HCT116 (cell line): ENCODE results near the gene MEGF6. TPM values are rescaled to one million over a fixed set of nuclear protein-coding genes. Genes with fewer than 3 reads are reported as not detected.

Experiments
- ATAC-seq: fragments of 200-7000 bp; cut with Tn5 transposase; 2 replicates; pipeline ENCODE4 v1.9.1; 2020; ENCODE audit warnings: mild to moderate bottlenecking, moderate library complexity
- BruUV-seq: library from RNA; stranded (reverse); fragments of 400-500 nt; replicated peaks from 2 replicates; lab custom pipeline; 2021; lab: Mats Ljungman, UMichigan
- CTCF ChIA-PET: fragments of 300-600 bp; sonication (Branson Sonifier 250); formaldehyde crosslinking; loops from one replicate; lab custom pipeline; 2021; ENCODE audit warnings: antibody characterized with exemption; lab: Charles Lee
- POLR2A ChIA-PET: fragments of 300-600, 350-600 bp; sonication (Branson Sonifier 250); formaldehyde crosslinking; loops from one replicate; lab custom pipeline; 2021; ENCODE audit warnings: antibody characterized with exemption; lab: Charles Lee
- RAD21 ChIA-PET, 2 experiments: fragments of 300-600 bp; sonication (Branson Sonifier 250); formaldehyde crosslinking; loops; one replicate each; lab custom pipeline; 2023; ENCODE audit warnings: low total read pairs in 2 of 2; ENCODE audit not compliant: uncharacterized antibody in 2 of 2, unreplicated experiment in 2 of 2, low non-redundant PET in 1 of 2; lab: Charles Lee
- DNase-seq: peaks from one replicate; pipeline ENCODE4 v3.0.0-alpha.2; 2010; ENCODE audit warnings: low read depth, low spot score
- H2AFZ ChIP-seq: fragments of 200-600 bp; shearing (Covaris generic), sonication (generic); 2 replicates; pipeline ENCODE4 v1.6.1; 2017; ENCODE audit warnings: low read depth, mixed run types, mixed read lengths, antibody characterized with exemption, low read length; ENCODE audit not compliant: poor library complexity, severe bottlenecking
- H3K27ac ChIP-seq: 2 replicates; pipeline ENCODE4 v1.5.1; 2012; ENCODE audit warnings: low read depth, low read length
- H3K27me3 ChIP-seq: fragments of 200-600 bp; sonication (generic); 2 replicates; pipeline ENCODE4 v1.6.1; 2016; ENCODE audit warnings: mixed run types, low read length, mixed read lengths; ENCODE audit not compliant: insufficient read depth
- H3K36me3 ChIP-seq, 2 experiments: fragments of 200-500 bp in 1 of 2; fragments of 200-600 bp in 1 of 2; sonication (Bioruptor generic) in 1 of 2; sonication (generic) in 1 of 2; 2 replicates each; pipeline versions ENCODE4 v1.5.1 to v1.6.1; 2014 to 2016; ENCODE audit warnings: low read length in 2 of 2, inconsistent platforms in 1 of 2, mixed read lengths in 1 of 2, mixed run types in 1 of 2; ENCODE audit not compliant: insufficient read depth in 2 of 2, control insufficient read depth in 1 of 2
- H3K4me1 ChIP-seq, 2 experiments: fragments of 200-600 bp in 1 of 2; sonication (generic) in 1 of 2; 2 replicates each; pipeline versions ENCODE4 v1.5.1 to v1.6.1; 2012 to 2017; ENCODE audit warnings: low read length in 2 of 2, inconsistent platforms in 1 of 2, mild to moderate bottlenecking in 1 of 2, mixed read lengths in 1 of 2, mixed run types in 1 of 2, moderate library complexity in 1 of 2; ENCODE audit not compliant: insufficient read depth in 2 of 2, control insufficient read depth in 1 of 2
- H3K4me2 ChIP-seq: fragments of 200-600 bp; sonication (generic); 2 replicates; pipeline ENCODE4 v1.6.1; 2017; ENCODE audit warnings: mixed run types, low read length, mixed read lengths
- H3K4me3 ChIP-seq, 2 experiments: fragments of 200-600 bp in 1 of 2; sonication (generic) in 1 of 2; replicated peaks in 1 of 2; 2 replicates each; pipeline ENCODE4 v1.5.1; 2011 to 2016; ENCODE audit warnings: low read length in 2 of 2, control low read depth in 1 of 2, low read depth in 1 of 2, mild to moderate bottlenecking in 1 of 2, mixed read lengths in 1 of 2, mixed run types in 1 of 2
- H3K79me2 ChIP-seq: fragments of 200-600 bp; sonication (generic); 2 replicates; pipeline ENCODE4 v1.6.1; 2017; ENCODE audit warnings: mild to moderate bottlenecking, mixed run types, low read length, moderate library complexity, mixed read lengths; ENCODE audit not compliant: insufficient read depth
- H3K9ac ChIP-seq: fragments of 200-600 bp; sonication (generic); 2 replicates; pipeline ENCODE4 v1.6.1; 2016; ENCODE audit warnings: low read length, mixed read lengths
- H3K9me2 ChIP-seq: fragments of 200-600 bp; sonication (generic), shearing (Covaris generic); 2 replicates; pipeline ENCODE4 v1.6.1; 2017; ENCODE audit warnings: mixed run types, mild to moderate bottlenecking, moderate library complexity; ENCODE audit not compliant: insufficient read depth
- H3K9me3 ChIP-seq, 2 experiments: fragments of 200-500 bp in 1 of 2; fragments of 200-600 bp in 1 of 2; sonication (Bioruptor generic) in 1 of 2; sonication (generic) in 1 of 2; 2 replicates each; pipeline ENCODE4 v1.6.1; 2014 to 2017; ENCODE audit warnings: low read length in 2 of 2, mixed read lengths in 2 of 2, inconsistent platforms in 1 of 2, low read depth in 1 of 2, mild to moderate bottlenecking in 1 of 2, mixed run types in 1 of 2, moderate library complexity in 1 of 2; ENCODE audit not compliant: control insufficient read depth in 1 of 2, insufficient read depth in 1 of 2
- H4K20me1 ChIP-seq: fragments of 200-600 bp; sonication (generic), shearing (Covaris generic); 2 replicates; pipeline ENCODE4 v1.6.1; 2017; ENCODE audit warnings: mixed run types, mild to moderate bottlenecking, moderate library complexity; ENCODE audit not compliant: insufficient read depth
- CBX3 ChIP-seq: IDR thresholded peaks from 2 replicates; pipeline ENCODE4 v1.6.1; 2012; ENCODE audit warnings: low read depth
- EGR1 ChIP-seq: IDR thresholded peaks from 2 replicates; pipeline ENCODE4 v1.6.1; 2012; ENCODE audit warnings: low read depth
- EZH2 ChIP-seq: fragments of 200-600 bp; sonication (generic); IDR thresholded peaks from 2 replicates; pipeline ENCODE4 v1.6.1; 2017; ENCODE audit warnings: antibody characterized with exemption, mixed run types
- FOSL1 ChIP-seq: IDR thresholded peaks from 2 replicates; pipeline ENCODE4 v1.6.1; 2012; ENCODE audit warnings: low read depth
- MAX ChIP-seq: IDR thresholded peaks from 2 replicates; pipeline ENCODE4 v1.6.1; 2012
- POLR2AphosphoS5 ChIP-seq: IDR thresholded peaks from 2 replicates; pipeline ENCODE4 v1.6.1; 2011; ENCODE audit warnings: mild to moderate bottlenecking, low read depth, low read length, moderate library complexity
- RAD21 ChIP-seq: IDR thresholded peaks from 2 replicates; pipeline ENCODE4 v1.6.1; 2012; ENCODE audit warnings: low read depth, mild to moderate bottlenecking
- ZBTB33 ChIP-seq: IDR thresholded peaks from 2 replicates; pipeline ENCODE4 v1.6.1; 2011; ENCODE audit warnings: mild to moderate bottlenecking, low read length, moderate library complexity; ENCODE audit not compliant: insufficient replicate concordance; ENCODE audit errors: extremely low read depth
- intact Hi-C: fragments of 100-400 bp; cut with micrococcal nuclease; formaldehyde crosslinking; loops from 2 replicates; pipeline ENCODE4 v1.10.0; 2022
- total RNA-seq: library from RNA; stranded (reverse); gene quantifications from one replicate; pipeline ENCODE4 v1.2.1, GENCODE V29; 2021; ENCODE audit not compliant: unreplicated experiment

MEGF6 gene
- total RNA-seq, 1 experiment from 2014 or later, result 47.6 TPM

GRCh38 chr1:3488432-3488831, 122.9 kb downstream of the MEGF6 start:
- H3K4me3 ChIP-seq, result no peak overlapping the region
- H3K27me3 ChIP-seq, result no peaks in the 10 kb centered on the region
- POLR2A ChIA-PET, result no interaction called here
- H2AFZ ChIP-seq, result no peak overlapping the region
- no peaks in the 10 kb centered on the region for H3K36me3 ChIP-seq
- no peaks in the 10 kb centered on the region for H3K79me2 ChIP-seq
- H3K9ac ChIP-seq, result no peak overlapping the region
- DNase-seq (no peak), ATAC-seq (no peak)
- BruUV-seq, result TSS peak; percentile 35
- RAD21 ChIA-PET, result no interaction called here
- peaks cover 0 to 9% of the 10 kb centered on the region in 2 experiments; a peak in 1 of 4 replicates for H3K9me3 ChIP-seq
- no peak overlapping the region for H3K27ac ChIP-seq
- CTCF ChIA-PET, result interaction anchor here (1.0 to 1.6 kb wide), 2 partner anchors 35 to 131 kb away, joined by 4 read pairs; no protein-coding TSS in a partner anchor
- H4K20me1 ChIP-seq, result no peaks in the 10 kb centered on the region
- H3K4me1 ChIP-seq, result peaks cover 0 to 32% of the 10 kb centered on the region in 2 experiments; a peak in 2 of 4 replicates
- TF ChIP-seq EZH2 (no peak), EGR1 (no peak), FOSL1 (no peak), CBX3 (no peak), MAX (no peak), POLR2AphosphoS5 (no peak; the same call in 1 of the 2 replicates), ZBTB33 (no peak), RAD21 (no peak)
- H3K9me2 ChIP-seq, result no peaks in the 10 kb centered on the region
- no peak overlapping the region for H3K4me2 ChIP-seq
- intact Hi-C loops, result no loop called here
